OCI-LY1 (cell line): ENCODE data around the gene KRT32.

Experiments
- H2AFZ ChIP-seq: fragments of 200-600 bp; sonication (generic), shearing (Covaris generic); 2 replicates; pipeline ENCODE4 v1.6.0; 2014; ENCODE audit warnings: antibody characterized with exemption, mild to moderate bottlenecking, low read length
- H3F3A ChIP-seq: fragments of 200-600 bp; sonication (generic), shearing (Covaris generic); 2 replicates; pipeline ENCODE4 v1.6.0; 2014; ENCODE audit warnings: mild to moderate bottlenecking, antibody characterized with exemption, low read length, moderate library complexity; ENCODE audit not compliant: insufficient read depth
- H3K27ac ChIP-seq: fragments of 200-600 bp; sonication (generic); 2 replicates; pipeline ENCODE4 v1.5.1; 2014; ENCODE audit warnings: low read length, mixed run types, mild to moderate bottlenecking, low read depth; ENCODE audit not compliant: poor library complexity, severe bottlenecking
- H3K27me3 ChIP-seq: fragments of 200-600 bp; sonication (generic); 2 replicates; pipeline ENCODE4 v1.6.0; 2014; ENCODE audit warnings: antibody characterized with exemption, mild to moderate bottlenecking, low read length, moderate library complexity; ENCODE audit not compliant: insufficient read depth
- H3K36me3 ChIP-seq: fragments of 200-600 bp; sonication (generic); 2 replicates; pipeline ENCODE4 v1.6.1; 2014; ENCODE audit warnings: mild to moderate bottlenecking, antibody characterized with exemption, low read length, moderate library complexity, mixed read lengths; ENCODE audit not compliant: insufficient read depth
- H3K4me1 ChIP-seq: fragments of 200-600 bp; sonication (generic); 2 replicates; pipeline ENCODE4 v1.5.1; 2014; ENCODE audit warnings: mild to moderate bottlenecking, low read length, moderate library complexity; ENCODE audit not compliant: insufficient read depth, severe bottlenecking
- H3K4me2 ChIP-seq: fragments of 200-600 bp; sonication (generic), shearing (Covaris generic); 2 replicates; pipeline ENCODE4 v1.6.1; 2014; ENCODE audit warnings: low read length
- H3K4me3 ChIP-seq: fragments of 200-600 bp; sonication (generic); 2 replicates; pipeline ENCODE4 v1.5.1; 2014; ENCODE audit warnings: low read length, low read depth, mild to moderate bottlenecking, mixed read lengths; ENCODE audit not compliant: poor library complexity, severe bottlenecking
- H3K79me2 ChIP-seq: fragments of 200-600 bp; shearing (Covaris generic); 2 replicates; pipeline ENCODE4 v1.6.1; 2016; ENCODE audit warnings: mixed run types, low read length, mixed read lengths; ENCODE audit not compliant: insufficient read depth
- H3K9ac ChIP-seq: fragments of 200-600 bp; sonication (generic), shearing (Covaris generic); 2 replicates; pipeline ENCODE4 v1.6.1; 2014; ENCODE audit warnings: mild to moderate bottlenecking, low read length, mixed read lengths
- H3K9me2 ChIP-seq: fragments of 200-600 bp; sonication (generic), shearing (Covaris generic); 2 replicates; pipeline ENCODE4 v1.6.1; 2014; ENCODE audit warnings: low read depth, mild to moderate bottlenecking, low read length, mixed read lengths
- H3K9me3 ChIP-seq: fragments of 200-600 bp; shearing (Covaris generic); 2 replicates; pipeline ENCODE4 v1.6.1; 2014; ENCODE audit warnings: low read length, mixed read lengths
- H4K20me1 ChIP-seq: fragments of 200-600 bp; sonication (generic), shearing (Covaris generic); 2 replicates; pipeline ENCODE4 v1.6.0; 2016; ENCODE audit warnings: mild to moderate bottlenecking, low read length; ENCODE audit not compliant: insufficient read depth
- EZH2 ChIP-seq: fragments of 200-600 bp; sonication (generic), shearing (Covaris generic); IDR thresholded peaks from 2 replicates; pipeline ENCODE4 v1.8.0; 2017; ENCODE audit warnings: borderline replicate concordance, mixed run types, mild to moderate bottlenecking, antibody characterized with exemption, low read length, moderate library complexity, mixed read lengths
- TF ChIP-seq, protein P1 (sequence below): fragments of 200-600 bp; sonication (generic), shearing (Covaris generic); IDR thresholded peaks from 2 replicates; pipeline ENCODE4 v1.5.1; 2017; ENCODE audit warnings: mild to moderate bottlenecking, antibody characterized with exemption, low read length, moderate library complexity, mixed read lengths

The KRT32 gene

GRCh38 chr17:41491476-41491875, 24.3 kb upstream of the KRT32 start:
- H2AFZ ChIP-seq: no peak overlapping the region
- H3K36me3 ChIP-seq: no peaks in the 10 kb centered on the region
- H3F3A ChIP-seq: no peaks in the 10 kb centered on the region
- H4K20me1 ChIP-seq: no peaks in the 10 kb centered on the region
- no peak overlapping the region for H3K4me3 ChIP-seq
- no peaks in the 10 kb centered on the region for H3K9me3 ChIP-seq
- H3K27ac ChIP-seq: no peak overlapping the region
- no peaks in the 10 kb centered on the region for H3K79me2 ChIP-seq
- no peak overlapping the region for H3K9ac ChIP-seq
- TF ChIP-seq EZH2: no peak
- TF ChIP-seq, protein P1, sequence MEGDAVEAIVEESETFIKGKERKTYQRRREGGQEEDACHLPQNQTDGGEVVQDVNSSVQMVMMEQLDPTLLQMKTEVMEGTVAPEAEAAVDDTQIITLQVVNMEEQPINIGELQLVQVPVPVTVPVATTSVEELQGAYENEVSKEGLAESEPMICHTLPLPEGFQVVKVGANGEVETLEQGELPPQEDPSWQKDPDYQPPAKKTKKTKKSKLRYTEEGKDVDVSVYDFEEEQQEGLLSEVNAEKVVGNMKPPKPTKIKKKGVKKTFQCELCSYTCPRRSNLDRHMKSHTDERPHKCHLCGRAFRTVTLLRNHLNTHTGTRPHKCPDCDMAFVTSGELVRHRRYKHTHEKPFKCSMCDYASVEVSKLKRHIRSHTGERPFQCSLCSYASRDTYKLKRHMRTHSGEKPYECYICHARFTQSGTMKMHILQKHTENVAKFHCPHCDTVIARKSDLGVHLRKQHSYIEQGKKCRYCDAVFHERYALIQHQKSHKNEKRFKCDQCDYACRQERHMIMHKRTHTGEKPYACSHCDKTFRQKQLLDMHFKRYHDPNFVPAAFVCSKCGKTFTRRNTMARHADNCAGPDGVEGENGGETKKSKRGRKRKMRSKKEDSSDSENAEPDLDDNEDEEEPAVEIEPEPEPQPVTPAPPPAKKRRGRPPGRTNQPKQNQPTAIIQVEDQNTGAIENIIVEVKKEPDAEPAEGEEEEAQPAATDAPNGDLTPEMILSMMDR: no peak
- no peak overlapping the region for H3K4me2 ChIP-seq
- peaks cover 9% of the 10 kb centered on the region; the same call in 1 of the 2 replicates for H3K27me3 ChIP-seq
- H3K9me2 ChIP-seq: no peaks in the 10 kb centered on the region
- no peaks in the 10 kb centered on the region for H3K4me1 ChIP-seq

DNA sequence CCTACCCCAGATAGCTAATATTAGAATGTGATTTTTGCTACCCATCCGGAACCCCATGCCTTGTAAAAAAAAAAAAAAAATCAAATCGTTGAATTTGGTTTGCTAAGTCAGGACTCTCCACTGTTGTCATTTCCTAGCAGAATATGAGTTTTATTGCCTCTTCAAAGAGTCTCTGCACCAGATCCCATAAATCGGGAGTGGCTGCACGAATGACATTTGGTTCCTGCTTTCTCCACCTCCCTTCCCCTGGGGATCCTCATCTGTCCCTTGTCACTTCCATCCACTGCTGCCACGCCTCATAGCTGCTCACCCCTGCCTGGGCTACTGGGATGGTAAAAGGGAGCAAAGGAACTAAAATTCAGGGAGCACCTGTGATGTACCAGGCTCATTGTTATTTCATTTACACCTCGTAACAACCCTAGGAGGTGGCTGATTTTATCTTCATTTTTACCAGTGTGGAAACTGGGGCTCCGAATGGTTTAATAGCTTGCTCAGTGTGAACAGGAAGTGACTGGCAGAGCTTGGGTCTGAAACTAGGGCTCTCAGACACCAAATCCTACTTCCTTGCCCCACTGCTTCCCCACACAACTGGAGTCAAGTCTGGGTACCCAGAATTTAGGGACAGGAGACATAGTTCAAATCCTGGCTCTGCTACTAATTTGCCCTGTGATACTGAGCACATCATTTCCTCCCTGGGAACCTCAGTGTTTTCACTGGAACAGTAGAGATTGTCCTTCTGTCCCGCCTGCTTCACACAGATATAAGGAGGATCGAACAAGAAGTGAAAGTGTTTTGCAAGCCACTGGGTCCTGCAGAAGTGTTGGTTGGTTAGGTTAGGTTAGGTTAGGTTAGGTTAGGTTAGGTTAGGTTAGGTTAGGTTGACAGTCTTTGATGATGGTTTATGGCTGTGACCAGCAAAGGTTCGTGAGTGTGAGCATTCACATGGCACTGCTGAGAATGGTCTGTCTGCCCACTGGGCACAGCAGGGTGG, 23.1 kb upstream of the KRT32 start:
- H3K9me3 ChIP-seq: no peaks in the 10 kb centered on the region
- no peaks in the 10 kb centered on the region for H3K4me1 ChIP-seq
- H3K27ac ChIP-seq: no peak overlapping the region
- no peaks in the 10 kb centered on the region for H3K36me3 ChIP-seq
- no peaks in the 10 kb centered on the region for H4K20me1 ChIP-seq
- H3K4me2 ChIP-seq: no peak overlapping the region
- H3K9ac ChIP-seq: no peak overlapping the region
- H3K27me3 ChIP-seq: peaks cover 9% of the 10 kb centered on the region; the same call in 1 of the 2 replicates
- no peak overlapping the region for H2AFZ ChIP-seq
- no peak overlapping the region for H3K4me3 ChIP-seq
- no peaks in the 10 kb centered on the region for H3K9me2 ChIP-seq
- TF ChIP-seq, protein P1: no peak
- TF ChIP-seq EZH2: no peak
- H3F3A ChIP-seq: no peaks in the 10 kb centered on the region
- no peaks in the 10 kb centered on the region for H3K79me2 ChIP-seq

DNA sequence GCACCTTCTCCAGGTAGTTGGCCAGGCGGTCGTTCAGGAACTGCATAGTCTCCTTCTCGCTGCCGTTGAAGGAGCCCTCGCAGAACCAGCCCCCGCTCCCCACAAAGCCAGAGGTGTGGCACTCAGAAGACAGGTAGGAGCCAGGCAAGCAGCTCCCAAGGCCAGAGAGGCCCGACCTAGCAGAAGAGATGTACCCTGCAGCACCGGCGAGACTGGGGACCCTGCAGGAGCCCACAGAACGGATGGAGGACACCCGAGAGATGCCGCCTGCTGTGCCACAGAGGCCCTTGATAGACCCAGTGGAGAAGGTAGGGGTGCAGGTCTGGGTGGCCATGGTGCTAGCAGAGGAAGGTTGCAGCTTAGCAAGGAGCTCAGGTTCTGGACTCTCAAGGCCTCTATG, 22.3 kb upstream of the KRT32 start, which contains the start of gene KRT36:
Gene KRT36, minus strand, starts transcription at position 380 of the 400 bp plus-strand sequence. Its CDS starts 46 bp downstream, at position 334.
- H3K79me2 ChIP-seq: no peaks in the 10 kb centered on the region
- TF ChIP-seq, protein P1: no peak
- TF ChIP-seq EZH2: no peak

More for the DNA sequence above, 22.3 kb upstream of the KRT32 start, which contains the start of gene KRT36:
- Histone ChIP-seq H3K4me3 (no peak within 1 kb of the TSS), H3K4me2 (no peak within 1 kb of the TSS), H3K9me3 (no peaks in the 10 kb centered on the region), H3K36me3 (no peaks in the 10 kb centered on the region), H3K9me2 (no peaks in the 10 kb centered on the region), H4K20me1 (no peaks in the 10 kb centered on the region), H3F3A (no peaks in the 10 kb centered on the region), H3K27ac (no peak within 1 kb of the TSS), H2AFZ (no peak within 1 kb of the TSS), H3K27me3 (peaks cover 8% of the 10 kb centered on the region; the same call in 1 of the 2 replicates), H3K4me1 (no peaks in the 10 kb centered on the region), H3K9ac (no peak within 1 kb of the TSS)
